Cardiac atrium fibroblast (primary cell): ENCODE measurements around the gene PTBP2. TPM values are rescaled to one million over a fixed set of nuclear protein-coding genes. Genes with fewer than 3 reads are reported as not detected.

ENCODE experiments used
- total RNA-seq: library from RNA; depleted of rRNA; stranded (reverse); fragments of >200 nt; gene quantifications from 2 replicates; pipeline ENCODE4 v1.2.3, GENCODE V29; 2015

PTBP2 gene
- 6.2 and 7.0 TPM in 2 replicates for total RNA-seq

GRCh38 chr1:96721416-96722160 is at the start of gene PTBP2:
TSS of gene PTBP2 (plus strand) at chr1:96721784. CDS start at chr1:96721865, 81 bp downstream.

